NCI-H446 treated with DMSO at 0.1 percent for 48 hours (cell line): ENCODE data around the gene PCSK4.

Experiments used
- DNase-seq: peaks from one replicate; lab custom pipeline; 2025; lab: John Stamatoyannopoulos, UW

PCSK4 gene

DNA sequence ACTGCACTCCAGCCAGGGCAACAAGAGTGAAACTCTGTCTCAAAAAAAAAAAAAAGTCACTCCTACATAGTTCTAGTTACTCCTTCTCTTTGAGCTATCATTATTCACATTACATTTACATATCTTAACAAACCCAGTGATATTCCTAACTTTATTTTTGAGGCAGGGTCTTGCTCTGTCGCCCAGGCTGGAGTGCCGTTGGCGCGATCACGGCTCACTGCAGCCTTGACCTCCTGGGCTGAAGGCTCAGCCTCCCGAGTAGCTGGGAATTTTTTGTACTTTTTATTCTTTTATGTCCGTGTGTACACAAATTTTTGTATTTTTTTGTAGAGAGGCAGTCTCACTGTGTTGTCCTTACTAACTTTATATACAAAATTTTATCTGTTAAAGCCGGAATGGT, 52.5 kb downstream of the PCSK4 start:
- DNase-seq: no peak

DNA sequence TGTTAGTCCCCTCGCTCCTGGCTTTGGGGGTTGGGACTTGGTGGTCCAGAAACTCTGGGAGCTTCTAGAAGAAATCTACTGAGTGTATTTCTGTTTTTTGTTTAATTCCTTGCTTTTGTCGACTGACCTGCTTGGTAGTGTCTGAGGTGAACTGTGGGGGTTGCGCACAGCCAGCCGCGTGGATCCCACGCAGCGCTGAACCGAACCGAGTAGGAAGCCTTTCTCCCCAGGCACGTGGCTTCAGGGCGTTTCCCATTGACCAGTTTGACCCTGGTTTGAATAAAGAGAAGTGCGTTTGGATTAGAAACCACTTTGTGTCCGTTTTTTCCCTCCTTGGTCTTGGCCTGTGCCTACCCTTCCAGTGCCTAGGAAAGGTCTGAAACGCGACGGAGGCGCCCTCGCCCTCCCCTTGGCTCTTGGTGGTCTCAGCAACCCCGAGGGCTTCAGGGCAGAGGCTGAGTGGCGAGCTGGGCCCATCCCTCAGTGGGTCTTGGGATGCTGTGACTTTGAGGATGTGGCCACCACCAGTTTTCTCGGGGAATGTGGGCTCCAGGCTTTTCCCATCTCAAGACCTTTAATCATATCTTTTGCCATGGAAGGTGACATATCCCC, 54.7 kb downstream of the PCSK4 start:
- DNase-seq: no peak

DNA sequence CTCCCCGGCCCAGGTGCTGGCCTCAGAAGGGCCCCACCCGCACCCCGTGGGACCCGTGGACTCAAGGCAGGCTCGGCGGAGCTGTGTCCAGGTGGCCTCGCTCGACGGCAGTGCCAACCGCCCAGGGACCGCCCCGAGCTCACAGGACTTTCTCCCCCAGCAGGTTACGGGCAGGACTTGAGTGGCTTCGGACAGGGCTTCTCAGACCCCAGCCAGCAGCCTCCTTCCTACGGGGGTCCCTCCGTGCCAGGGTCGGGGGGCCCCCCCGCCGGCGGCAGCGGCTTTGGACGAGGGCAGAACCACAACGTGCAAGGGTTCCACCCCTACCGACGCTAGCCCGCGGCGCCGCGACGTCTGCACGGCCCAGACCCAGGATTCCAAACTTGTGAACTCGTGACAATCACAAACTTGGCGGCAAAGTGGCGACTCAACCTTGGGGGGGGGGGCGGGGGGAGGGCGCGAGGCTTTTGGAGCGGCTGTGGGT, 55.5 kb downstream of the PCSK4 start:
- no peak for DNase-seq

DNA sequence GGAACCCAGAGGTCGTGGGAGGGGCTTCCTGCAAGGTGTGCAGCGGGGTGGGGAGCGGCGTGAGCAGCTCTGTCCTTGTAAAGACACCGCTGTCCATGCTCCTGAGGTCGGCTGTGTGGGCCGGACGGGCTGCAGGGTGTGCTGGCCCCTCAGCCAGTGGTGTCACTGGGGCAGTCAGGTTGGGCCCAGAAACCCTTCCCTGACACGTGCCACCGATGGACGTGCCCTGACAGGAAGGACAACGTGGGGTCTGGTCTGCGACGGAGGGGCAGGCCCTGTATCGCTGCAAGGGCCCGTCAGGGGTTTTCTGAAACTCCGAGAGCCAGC, 56.1 kb downstream of the PCSK4 start:
- DNase-seq: no peak

DNA sequence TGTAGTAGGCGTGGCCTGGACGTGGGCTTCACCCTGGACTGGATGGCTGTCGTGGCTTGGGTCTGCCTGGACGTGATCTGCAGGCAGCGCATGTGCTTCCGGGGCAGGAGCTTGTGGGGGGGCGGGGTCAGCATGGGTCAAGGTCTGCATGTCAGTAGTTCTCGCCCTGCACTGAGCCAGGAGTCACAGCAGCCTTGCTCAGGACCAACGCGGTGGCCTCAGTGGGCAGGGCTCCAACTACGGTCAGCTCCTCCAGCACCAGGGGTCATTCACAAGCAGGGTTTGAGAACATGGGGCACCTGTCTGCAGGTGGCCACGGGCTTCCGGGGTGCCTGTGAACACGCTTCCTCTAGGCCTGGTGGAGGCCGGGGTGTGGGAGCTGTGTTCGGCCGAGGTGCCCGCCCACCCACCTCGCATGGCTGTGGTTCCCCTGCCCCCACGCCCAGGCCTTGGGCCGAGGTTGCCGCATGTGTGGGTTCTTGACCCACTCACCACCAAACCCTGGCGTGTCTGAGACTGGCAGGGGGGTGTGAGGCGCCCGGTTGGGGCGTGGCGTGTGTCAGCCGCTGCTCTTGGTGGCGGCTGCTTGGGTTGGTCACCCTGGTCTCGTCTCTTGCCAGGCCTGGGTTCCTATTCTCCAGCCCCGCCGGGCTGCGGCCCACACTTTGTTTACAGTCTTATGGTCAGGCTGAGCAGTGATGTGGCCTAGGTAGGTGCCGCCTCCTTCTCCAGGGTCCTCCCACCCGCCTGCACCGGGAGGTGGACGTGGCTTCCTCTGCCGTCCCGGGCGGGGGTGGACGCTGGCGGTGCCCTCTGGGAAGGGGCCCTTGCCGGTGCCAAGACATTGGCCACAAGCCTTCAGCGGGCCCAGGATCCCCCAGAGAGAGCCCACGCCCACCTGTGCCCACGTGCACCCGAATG, 56.8 kb downstream of the PCSK4 start:
- no peak for DNase-seq

DNA sequence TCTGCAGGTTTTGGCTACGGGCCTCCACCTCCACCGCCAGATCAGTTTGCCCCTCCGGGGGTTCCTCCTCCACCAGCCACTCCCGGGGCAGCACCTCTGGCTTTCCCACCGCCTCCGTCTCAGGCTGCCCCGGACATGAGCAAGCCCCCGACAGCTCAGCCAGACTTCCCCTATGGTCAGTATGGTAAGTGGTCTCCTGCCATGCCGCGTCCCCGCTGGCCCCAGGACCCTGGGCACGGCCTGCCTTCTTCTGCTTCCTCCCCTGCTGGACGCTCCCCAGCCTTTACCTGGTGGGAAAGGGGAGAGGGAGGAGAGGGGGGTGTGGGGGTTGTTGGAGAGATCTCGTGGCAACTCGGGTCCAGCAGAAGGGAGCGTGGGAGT, 57.7 kb downstream of the PCSK4 start:
- no peak for DNase-seq

DNA sequence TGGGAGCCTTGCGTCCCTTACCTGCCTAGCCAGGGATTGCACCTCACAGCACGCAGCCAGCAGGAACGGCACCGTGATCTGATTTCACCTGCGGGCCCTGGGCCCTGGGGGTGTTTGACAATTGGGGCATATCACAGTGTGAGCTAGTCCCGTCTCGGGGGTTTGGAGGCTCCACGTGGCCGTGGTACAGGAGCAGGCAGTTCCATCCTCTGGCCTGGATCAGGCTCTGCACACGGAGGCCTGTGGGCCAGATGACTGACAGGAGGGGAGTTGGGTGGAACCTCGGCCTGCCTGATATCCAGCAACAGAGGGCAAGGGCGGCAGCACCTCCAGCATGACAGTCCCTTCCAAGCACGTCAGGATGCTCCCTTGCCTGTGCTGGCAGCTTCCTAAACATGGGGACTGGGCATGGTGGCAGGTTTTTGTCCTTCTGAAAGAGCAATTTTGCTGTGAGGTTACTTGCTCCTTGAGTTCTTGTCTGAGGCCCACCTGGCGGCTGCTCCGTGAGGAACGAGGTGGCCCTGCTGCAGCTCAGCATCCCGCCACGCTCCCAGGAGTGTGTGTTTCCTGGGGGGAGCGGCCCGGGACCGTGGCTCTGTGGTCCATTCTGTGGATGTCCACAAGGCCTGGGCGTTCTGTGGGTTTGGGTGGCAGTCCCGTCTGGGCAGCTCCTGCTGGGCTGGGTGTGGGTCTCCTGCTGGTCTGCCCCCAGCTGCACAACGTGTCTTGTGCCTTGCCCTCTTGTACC, 58.2 kb downstream of the PCSK4 start:
- DNase-seq: no peak
